Activated B cell treated with CpG ODN at 0.5 μM for 24 hours (primary cell): ENCODE data around the gene SMPD2. TPM values are rescaled to one million over a fixed set of nuclear protein-coding genes. Genes with fewer than 3 reads are reported as not detected.
A peak's percentile ranks its signal among the peaks of the same experiment; 100 is the strongest.

ENCODE experiments used
- ATAC-seq: fragments of 200-7000 bp; cut with Tn5 transposase; one replicate; pipeline ENCODE4 v1.10.0; 2021; ENCODE audit warnings: low read depth, mild to moderate bottlenecking, moderate library complexity
- CTCF ChIA-PET: fragments of 350-600 bp; sonication (Branson Sonifier 250); formaldehyde crosslinking; loops from one replicate; lab custom pipeline; 2021; ENCODE audit warnings: antibody characterized with exemption; lab: Charles Lee
- POLR2A ChIA-PET: fragments of 350-600 bp; sonication (Branson Sonifier 250); formaldehyde crosslinking; loops from one replicate; lab custom pipeline; 2021; ENCODE audit warnings: antibody characterized with exemption; lab: Charles Lee
- DNase-seq: peaks from one replicate; pipeline ENCODE4 v3.0.0; 2022
- H3K27ac Mint-ChIP-seq: one replicate; pipeline ENCODE4 v1.8.0; 2020; ENCODE audit warnings: mixed read lengths
- H3K27me3 Mint-ChIP-seq: one replicate; pipeline ENCODE4 v1.8.0; 2021; ENCODE audit warnings: mixed read lengths
- H3K36me3 Mint-ChIP-seq: one replicate; pipeline ENCODE4 v1.8.0; 2021; ENCODE audit warnings: low read depth, mixed read lengths
- H3K4me1 Mint-ChIP-seq: one replicate; pipeline ENCODE4 v1.8.0; 2021; ENCODE audit warnings: mixed read lengths
- H3K4me3 Mint-ChIP-seq: one replicate; pipeline ENCODE4 v1.8.0; 2020; ENCODE audit warnings: mild to moderate bottlenecking, mixed read lengths
- H3K9me3 Mint-ChIP-seq: one replicate; pipeline ENCODE4 v1.8.0; 2020; ENCODE audit warnings: mixed read lengths
- intact Hi-C: fragments of 100-400 bp; cut with micrococcal nuclease; formaldehyde crosslinking; loops from one replicate; pipeline ENCODE4 v1.15.1; 2024
- total RNA-seq: library from RNA; stranded (reverse); gene quantifications from 2 replicates; pipeline ENCODE4 v1.2.3, GENCODE V29; 2022
- TF ChIP-seq, protein P1 (sequence below): fragments of 200-600 bp; IDR thresholded peaks from one replicate; pipeline ENCODE4 v1.8.0; 2022; ENCODE audit warnings: antibody characterized with exemption, mild to moderate bottlenecking

The SMPD2 gene
- total RNA-seq, 1 donor from 2014 or later = 28.2 TPM

DNA sequence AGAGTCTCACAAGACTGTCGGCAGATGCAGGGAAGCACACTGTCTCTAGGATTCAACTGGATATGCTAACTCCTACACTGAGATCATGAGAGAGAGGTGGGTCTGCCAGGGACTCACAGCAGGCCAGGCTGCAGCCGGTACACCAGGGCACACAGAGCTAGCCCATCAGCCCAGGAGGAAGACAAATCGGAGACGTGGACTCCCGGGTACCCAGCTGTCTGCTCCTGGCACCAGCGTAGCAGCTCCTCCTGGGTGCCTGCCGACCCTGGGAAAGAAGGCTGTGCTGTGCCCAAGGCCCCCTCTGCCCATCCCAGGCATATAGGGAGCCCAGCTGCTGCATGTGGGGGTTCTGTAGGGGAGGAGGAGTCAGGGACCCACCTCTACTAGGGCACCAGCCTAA is 8.1 kb downstream of the SMPD2 start:
- H3K27me3 Mint-ChIP-seq = no peaks in the 10 kb centered on the region
- no peaks in the 10 kb centered on the region for H3K9me3 Mint-ChIP-seq
- H3K4me1 Mint-ChIP-seq = peaks cover 65% of the 10 kb centered on the region
- DNase-seq (no peak), ATAC-seq (no peak)
- intact Hi-C loops = no loop called here
- H3K27ac Mint-ChIP-seq = peak overlapping the region; percentile 18
- CTCF ChIA-PET = interaction anchor here (1.0 kb wide), 1 partner anchor 72 kb away, joined by 4 read pairs; no protein-coding TSS in a partner anchor
- H3K36me3 Mint-ChIP-seq = peaks cover 67% of the 10 kb centered on the region
- POLR2A ChIA-PET = interaction anchor here (0.6 to 1.6 kb wide), 3 partner anchors 10 to 65 kb away, joined by 3 to 5 read pairs (median 4); no protein-coding TSS in a partner anchor
- no peak overlapping the region for H3K4me3 Mint-ChIP-seq
- TF ChIP-seq, protein P1, sequence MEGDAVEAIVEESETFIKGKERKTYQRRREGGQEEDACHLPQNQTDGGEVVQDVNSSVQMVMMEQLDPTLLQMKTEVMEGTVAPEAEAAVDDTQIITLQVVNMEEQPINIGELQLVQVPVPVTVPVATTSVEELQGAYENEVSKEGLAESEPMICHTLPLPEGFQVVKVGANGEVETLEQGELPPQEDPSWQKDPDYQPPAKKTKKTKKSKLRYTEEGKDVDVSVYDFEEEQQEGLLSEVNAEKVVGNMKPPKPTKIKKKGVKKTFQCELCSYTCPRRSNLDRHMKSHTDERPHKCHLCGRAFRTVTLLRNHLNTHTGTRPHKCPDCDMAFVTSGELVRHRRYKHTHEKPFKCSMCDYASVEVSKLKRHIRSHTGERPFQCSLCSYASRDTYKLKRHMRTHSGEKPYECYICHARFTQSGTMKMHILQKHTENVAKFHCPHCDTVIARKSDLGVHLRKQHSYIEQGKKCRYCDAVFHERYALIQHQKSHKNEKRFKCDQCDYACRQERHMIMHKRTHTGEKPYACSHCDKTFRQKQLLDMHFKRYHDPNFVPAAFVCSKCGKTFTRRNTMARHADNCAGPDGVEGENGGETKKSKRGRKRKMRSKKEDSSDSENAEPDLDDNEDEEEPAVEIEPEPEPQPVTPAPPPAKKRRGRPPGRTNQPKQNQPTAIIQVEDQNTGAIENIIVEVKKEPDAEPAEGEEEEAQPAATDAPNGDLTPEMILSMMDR = no peak

DNA sequence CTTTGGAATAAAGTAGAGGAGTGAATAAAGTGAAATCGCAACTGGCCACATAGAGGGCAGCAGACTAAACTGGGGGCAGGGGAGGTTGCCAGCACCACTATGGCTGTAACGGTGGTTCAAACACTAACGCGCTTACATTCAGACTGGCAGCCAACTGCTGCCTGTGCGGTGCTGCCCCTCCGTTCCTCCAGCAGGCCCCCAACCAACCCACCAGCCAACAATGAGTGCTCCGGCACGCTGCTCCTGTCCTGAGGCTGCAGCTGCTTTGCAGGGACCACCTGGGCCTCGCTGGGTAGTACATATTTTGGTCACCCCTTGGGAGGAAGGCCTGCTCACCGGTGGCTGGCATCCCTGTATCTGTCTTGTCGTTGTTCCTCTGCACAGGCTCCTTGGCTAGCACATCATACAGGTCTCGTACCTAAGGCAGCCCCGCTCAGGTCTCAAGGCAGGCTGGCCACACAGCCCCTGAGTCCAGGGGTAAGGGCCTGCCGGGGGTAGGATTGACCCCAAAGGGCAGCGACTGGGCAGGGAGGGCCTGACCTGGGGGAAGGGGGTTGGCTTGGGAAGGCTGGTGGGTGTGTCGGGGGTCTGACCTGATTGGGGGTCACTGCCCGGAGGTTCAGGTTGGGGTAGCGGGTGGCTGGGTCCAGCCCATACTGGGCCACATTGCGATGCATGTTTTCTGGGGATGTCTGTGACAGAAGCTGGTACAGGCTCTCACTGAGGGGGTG is 8.7 kb downstream of the SMPD2 start:
- TF ChIP-seq, protein P1 = no peak
- DNase-seq (no peak), ATAC-seq (no peak)
- H3K36me3 Mint-ChIP-seq = peaks cover 68% of the 10 kb centered on the region
- ChIA-PET CTCF (interaction anchor here (1.0 kb wide), 1 partner anchor 72 kb away, joined by 4 read pairs; no protein-coding TSS in a partner anchor), POLR2A (interaction anchor here (0.6 to 2.0 kb wide), 5 partner anchors 8 to 66 kb away, joined by 3 to 15 read pairs (median 5); partner anchors contain the start of genes CD164, PPIL6 and SMPD2)
- peak overlapping the region; percentile 80 for H3K27ac Mint-ChIP-seq
- H3K27me3 Mint-ChIP-seq = no peaks in the 10 kb centered on the region
- H3K9me3 Mint-ChIP-seq = no peaks in the 10 kb centered on the region
- intact Hi-C loops = no loop called here
- peak overlapping the region; percentile 53 for H3K4me3 Mint-ChIP-seq
- peaks cover 70% of the 10 kb centered on the region for H3K4me1 Mint-ChIP-seq

DNA sequence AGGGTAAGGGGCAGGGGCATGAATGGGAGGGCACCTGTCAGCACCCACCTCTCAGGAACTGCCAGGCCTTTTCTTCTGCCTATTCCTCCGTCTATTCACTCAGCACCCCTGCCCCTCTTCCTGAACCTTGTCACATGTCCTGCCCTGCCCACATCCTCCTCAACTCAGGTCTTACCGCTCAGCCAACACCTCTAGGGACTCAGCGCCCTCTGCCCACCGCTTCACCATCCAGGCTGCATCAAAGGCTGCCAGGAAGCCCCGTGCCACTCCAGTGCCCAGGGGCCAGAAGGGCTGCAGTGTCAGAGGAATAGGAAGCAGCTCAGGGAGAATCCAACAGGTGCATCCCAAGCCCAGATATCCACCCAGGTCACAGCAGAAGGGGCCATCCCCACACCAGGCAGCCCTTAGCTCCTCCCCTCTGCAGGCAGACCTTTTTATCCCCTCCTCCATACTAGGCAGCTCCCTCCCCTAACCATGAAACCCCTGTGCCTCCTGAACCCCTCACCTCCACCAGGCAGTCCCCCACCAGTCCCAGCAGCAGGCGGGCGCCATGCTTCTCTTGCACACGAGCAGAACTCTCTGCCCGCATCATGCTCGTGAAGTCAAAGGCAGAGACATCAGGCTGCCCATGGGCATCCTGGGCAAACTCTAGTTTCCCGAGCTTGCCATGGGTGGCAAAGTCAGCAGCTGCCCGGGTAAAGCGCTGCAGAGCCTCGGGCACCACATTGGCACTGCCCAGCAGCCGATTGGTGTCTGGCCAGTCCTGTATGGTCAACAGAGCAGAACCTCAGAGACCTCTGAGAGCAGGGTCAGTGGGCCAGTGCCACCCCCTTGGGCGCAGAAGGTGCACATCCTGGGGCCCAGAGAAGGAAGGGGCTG is 9.5 kb downstream of the SMPD2 start:
- CTCF ChIA-PET = interaction anchor here (1.2 kb wide), 1 partner anchor 66 kb away, joined by 6 read pairs; no protein-coding TSS in a partner anchor
- Mint-ChIP-seq H3K4me3 (peak overlapping the region; percentile 53), H3K9me3 (no peaks in the 10 kb centered on the region), H3K36me3 (peaks cover 63% of the 10 kb centered on the region), H3K27ac (peak overlapping the region; percentile 80), H3K27me3 (no peaks in the 10 kb centered on the region), H3K4me1 (peaks cover 75% of the 10 kb centered on the region)
- intact Hi-C loops = loop anchor here (1.0 to 10.0 kb wide), 2 partner anchors 9 to 1955 kb away; no protein-coding TSS in a partner anchor
- ATAC-seq (peak; percentile 29), DNase-seq (no peak)
- TF ChIP-seq, protein P1 = no peak
- POLR2A ChIA-PET = interaction anchor here (0.7 to 2.0 kb wide), 4 partner anchors 8 to 355 kb away, joined by 3 to 15 read pairs (median 6); partner anchors contain the start of genes CD164, CEP57L1, PPIL6 and SMPD2

DNA sequence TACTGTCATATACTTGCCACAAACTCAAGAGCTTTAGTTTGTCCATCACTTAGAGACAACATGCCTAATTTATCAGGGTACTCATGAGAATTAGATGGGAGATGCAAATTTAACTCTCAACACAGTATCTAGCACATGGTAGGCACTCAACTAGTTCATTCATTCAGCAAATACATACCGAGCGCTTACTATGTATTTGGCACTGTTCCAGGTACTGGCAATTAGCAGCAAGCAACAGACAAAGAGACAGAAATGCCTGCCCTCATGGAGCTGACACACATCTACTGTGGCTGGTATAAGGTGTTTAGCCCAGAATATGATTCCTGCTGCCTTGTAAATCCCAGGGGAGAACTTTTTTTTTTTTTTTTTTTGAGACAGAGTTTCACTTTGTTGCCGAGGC is 10.3 kb downstream of the SMPD2 start:
- H3K36me3 Mint-ChIP-seq = peaks cover 59% of the 10 kb centered on the region
- TF ChIP-seq, protein P1 = no peak

More for the DNA sequence above, 10.3 kb downstream of the SMPD2 start:
- DNase-seq = no peak
- ChIA-PET CTCF (interaction anchor here (1.2 to 4.4 kb wide), 2 partner anchors 9 to 66 kb away, joined by 6 to 31 read pairs; partner anchors contain the start of genes PPIL6 and SMPD2), POLR2A (interaction anchor here (1.5 to 2.0 kb wide), 3 partner anchors 7 to 68 kb away, joined by 3 to 15 read pairs (median 8); partner anchors contain the start of genes CD164, PPIL6 and SMPD2)
- no peaks in the 10 kb centered on the region for H3K9me3 Mint-ChIP-seq
- intact Hi-C loops = loop anchor here (1.0 to 10.0 kb wide), 2 partner anchors 10 to 1954 kb away; no protein-coding TSS in a partner anchor
- H3K27me3 Mint-ChIP-seq = no peaks in the 10 kb centered on the region
- no peak for ATAC-seq
- peak overlapping the region; percentile 4 for H3K4me3 Mint-ChIP-seq
- peak overlapping the region; percentile 32 for H3K27ac Mint-ChIP-seq
- peaks cover 73% of the 10 kb centered on the region for H3K4me1 Mint-ChIP-seq
